ENCODE data around the gene ARMS2.

ARMS2 gene

DNA sequence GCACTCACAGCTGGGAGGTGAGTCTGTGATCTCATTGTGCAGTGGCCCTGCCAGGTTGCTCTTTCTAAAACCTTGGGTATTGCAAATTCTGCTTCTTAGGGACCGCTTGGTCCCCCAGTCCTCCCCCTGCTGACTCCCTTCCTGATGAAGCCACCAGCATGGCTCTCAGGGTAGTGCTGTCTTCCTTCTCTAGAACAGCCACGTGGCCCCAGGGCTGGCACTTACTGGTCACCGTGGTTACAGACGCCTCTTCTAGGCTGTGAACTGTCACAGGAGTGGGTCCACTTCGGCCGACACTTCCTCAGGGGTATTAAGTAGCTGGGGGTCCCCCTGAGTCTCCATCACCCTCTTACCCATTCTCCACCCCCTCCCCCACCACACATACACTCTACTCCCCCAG lies 4.2 kb downstream of the ARMS2 start:
- Histone ChIP-seq H4K20me1 (ENCODE audit: insufficient read depth, low read length) (no peaks in the 10 kb centered on the region), H3K4me3 (ENCODE audit: low read length) (no peak overlapping the region), H3K27me3 (ENCODE audit: low read depth, low read length) (no peaks in the 10 kb centered on the region), H3K4me1 (ENCODE audit: low read length) (no peaks in the 10 kb centered on the region), H3K27ac (ENCODE audit: low read length) (no peak overlapping the region), H3K9ac (ENCODE audit: low read length) (no peak overlapping the region), H3K4me2 (ENCODE audit: low read length) (no peak overlapping the region), H2AFZ (ENCODE audit: low read depth, low read length) (no peak overlapping the region), H3K36me3 (replicated peaks; ENCODE audit: low read depth, low read length) (no peaks in the 10 kb centered on the region), H3K79me2 (ENCODE audit: low read length) (no peaks in the 10 kb centered on the region), H3K9me3 (ENCODE audit: insufficient read depth, low read length) (no peaks in the 10 kb centered on the region)
- TF ChIP-seq, protein P1, sequence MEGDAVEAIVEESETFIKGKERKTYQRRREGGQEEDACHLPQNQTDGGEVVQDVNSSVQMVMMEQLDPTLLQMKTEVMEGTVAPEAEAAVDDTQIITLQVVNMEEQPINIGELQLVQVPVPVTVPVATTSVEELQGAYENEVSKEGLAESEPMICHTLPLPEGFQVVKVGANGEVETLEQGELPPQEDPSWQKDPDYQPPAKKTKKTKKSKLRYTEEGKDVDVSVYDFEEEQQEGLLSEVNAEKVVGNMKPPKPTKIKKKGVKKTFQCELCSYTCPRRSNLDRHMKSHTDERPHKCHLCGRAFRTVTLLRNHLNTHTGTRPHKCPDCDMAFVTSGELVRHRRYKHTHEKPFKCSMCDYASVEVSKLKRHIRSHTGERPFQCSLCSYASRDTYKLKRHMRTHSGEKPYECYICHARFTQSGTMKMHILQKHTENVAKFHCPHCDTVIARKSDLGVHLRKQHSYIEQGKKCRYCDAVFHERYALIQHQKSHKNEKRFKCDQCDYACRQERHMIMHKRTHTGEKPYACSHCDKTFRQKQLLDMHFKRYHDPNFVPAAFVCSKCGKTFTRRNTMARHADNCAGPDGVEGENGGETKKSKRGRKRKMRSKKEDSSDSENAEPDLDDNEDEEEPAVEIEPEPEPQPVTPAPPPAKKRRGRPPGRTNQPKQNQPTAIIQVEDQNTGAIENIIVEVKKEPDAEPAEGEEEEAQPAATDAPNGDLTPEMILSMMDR (IDR thresholded peaks at IDR 0.05; ENCODE audit: low read depth, low read length): no peak
- TF ChIP-seq EZH2phosphoT487 (IDR thresholded peaks at IDR 0.05; ENCODE audit: low read depth): no peak

DNA sequence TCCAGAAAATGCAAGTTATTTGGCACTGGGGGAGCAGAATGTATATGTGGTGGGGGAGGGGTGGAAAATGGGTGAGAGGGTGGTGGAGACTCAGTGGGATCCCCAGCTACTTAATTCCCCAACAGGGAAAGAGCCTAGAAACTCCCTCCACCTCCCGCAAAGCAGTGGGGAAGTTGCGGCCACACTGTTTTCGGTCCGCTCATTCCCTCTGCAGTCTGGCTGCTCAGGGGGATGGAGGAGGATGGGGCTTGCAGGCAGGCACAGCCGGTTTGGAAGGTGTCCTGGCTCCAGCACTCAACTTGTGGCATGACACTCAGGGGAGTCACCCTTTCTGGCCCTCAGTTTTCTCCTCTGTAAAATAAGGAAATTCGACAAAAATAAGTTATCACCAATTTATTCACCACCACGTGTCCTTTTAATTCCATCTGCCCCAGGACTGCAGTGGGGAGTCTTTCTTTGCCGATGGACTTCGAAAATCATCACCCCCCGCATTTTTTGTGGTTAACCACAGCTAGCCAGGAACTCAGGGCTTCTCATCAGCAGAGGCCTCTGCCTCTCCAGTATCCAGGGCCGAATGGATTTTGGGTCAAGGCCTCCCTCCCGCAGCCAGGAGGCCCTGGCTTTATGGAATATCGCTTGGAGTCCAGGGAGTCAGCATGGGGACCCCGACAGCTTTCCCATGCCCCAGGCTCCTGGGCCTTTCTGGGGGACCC lies 5.3 kb downstream of the ARMS2 start:
- H3K27me3 ChIP-seq (ENCODE audit: low read depth, low read length): no peaks in the 10 kb centered on the region
- no peaks in the 10 kb centered on the region for H4K20me1 ChIP-seq (ENCODE audit: insufficient read depth, low read length)
- H3K4me1 ChIP-seq (ENCODE audit: low read length): no peaks in the 10 kb centered on the region
- TF ChIP-seq, protein P1 (IDR thresholded peaks at IDR 0.05; ENCODE audit: low read depth, low read length): no peak
- TF ChIP-seq EZH2phosphoT487 (IDR thresholded peaks at IDR 0.05; ENCODE audit: low read depth): no peak
- no peak overlapping the region for H3K4me2 ChIP-seq (ENCODE audit: low read length)
- no peaks in the 10 kb centered on the region for H3K9me3 ChIP-seq (ENCODE audit: insufficient read depth, low read length)
- H3K4me3 ChIP-seq (ENCODE audit: low read length): no peak overlapping the region
- H3K36me3 ChIP-seq (replicated peaks; ENCODE audit: low read depth, low read length): no peaks in the 10 kb centered on the region
- H2AFZ ChIP-seq (ENCODE audit: low read depth, low read length): no peak overlapping the region
- no peaks in the 10 kb centered on the region for H3K79me2 ChIP-seq (ENCODE audit: low read length)
- no peak overlapping the region for H3K27ac ChIP-seq (ENCODE audit: low read length)
- no peak overlapping the region for H3K9ac ChIP-seq (ENCODE audit: low read length)

DNA sequence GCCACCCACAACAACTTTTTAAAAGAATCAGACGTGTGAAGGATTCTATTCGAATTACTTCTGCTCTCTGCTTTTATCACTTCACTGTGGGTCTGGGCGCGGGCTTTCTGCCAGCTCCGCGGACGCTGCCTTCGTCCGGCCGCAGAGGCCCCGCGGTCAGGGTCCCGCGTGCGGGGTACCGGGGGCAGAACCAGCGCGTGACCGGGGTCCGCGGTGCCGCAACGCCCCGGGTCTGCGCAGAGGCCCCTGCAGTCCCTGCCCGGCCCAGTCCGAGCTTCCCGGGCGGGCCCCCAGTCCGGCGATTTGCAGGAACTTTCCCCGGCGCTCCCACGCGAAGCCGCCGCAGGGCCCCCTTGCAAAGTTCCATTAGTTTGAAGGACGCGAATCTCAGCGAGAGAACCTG lies 6.4 kb downstream of the ARMS2 start:
- no peaks in the 10 kb centered on the region for H3K27me3 ChIP-seq (ENCODE audit: low read depth, low read length)
- H3K9me3 ChIP-seq (ENCODE audit: insufficient read depth, low read length): no peaks in the 10 kb centered on the region
- no peaks in the 10 kb centered on the region for H3K36me3 ChIP-seq (replicated peaks; ENCODE audit: low read depth, low read length)
- no peak overlapping the region for H3K4me2 ChIP-seq (ENCODE audit: low read length)
- H3K4me1 ChIP-seq (ENCODE audit: low read length): no peaks in the 10 kb centered on the region
- no peak overlapping the region for H3K27ac ChIP-seq (ENCODE audit: low read length)
- H4K20me1 ChIP-seq (ENCODE audit: insufficient read depth, low read length): no peaks in the 10 kb centered on the region
- TF ChIP-seq, protein P1 (IDR thresholded peaks at IDR 0.05; ENCODE audit: low read depth, low read length): no peak
- no peak for TF ChIP-seq EZH2phosphoT487 (IDR thresholded peaks at IDR 0.05; ENCODE audit: low read depth)
- no peak overlapping the region for H3K9ac ChIP-seq (ENCODE audit: low read length)
- H3K4me3 ChIP-seq (ENCODE audit: low read length): no peak overlapping the region
- no peaks in the 10 kb centered on the region for H3K79me2 ChIP-seq (ENCODE audit: low read length)
- no peak overlapping the region for H2AFZ ChIP-seq (ENCODE audit: low read depth, low read length)

DNA sequence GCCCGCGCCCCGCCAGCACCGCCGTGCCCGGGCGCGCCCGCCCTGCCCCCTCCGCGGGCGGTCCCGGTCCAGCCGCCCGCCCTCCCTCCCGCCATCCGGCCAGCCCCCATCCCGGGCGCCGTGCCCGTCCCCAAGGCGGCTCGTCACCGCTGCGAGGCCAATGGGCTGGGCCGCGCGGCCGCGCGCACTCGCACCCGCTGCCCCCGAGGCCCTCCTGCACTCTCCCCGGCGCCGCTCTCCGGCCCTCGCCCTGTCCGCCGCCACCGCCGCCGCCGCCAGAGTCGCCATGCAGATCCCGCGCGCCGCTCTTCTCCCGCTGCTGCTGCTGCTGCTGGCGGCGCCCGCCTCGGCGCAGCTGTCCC lies 6.9 kb downstream of the ARMS2 start, which contains the start of gene HTRA1:
Gene HTRA1, plus strand, starts transcription at position 187 of the 362 bp plus-strand sequence. Its CDS starts 100 bp downstream, at position 287.
- H3K4me3 ChIP-seq (ENCODE audit: low read length): no peak within 1 kb of the TSS
- TF ChIP-seq, protein P1 (IDR thresholded peaks at IDR 0.05; ENCODE audit: low read depth, low read length): no peak
- no peak for TF ChIP-seq EZH2phosphoT487 (IDR thresholded peaks at IDR 0.05; ENCODE audit: low read depth)
- 0 out of 2 replicates have a peak, but pooled peaks cover under 1% of the 10 kb centered on the region for H3K27me3 ChIP-seq (ENCODE audit: low read depth, low read length)
- no peaks in the 10 kb centered on the region for H3K4me1 ChIP-seq (ENCODE audit: low read length)
- H3K27ac ChIP-seq (ENCODE audit: low read length): no peak within 1 kb of the TSS
- no peak within 1 kb of the TSS for H3K4me2 ChIP-seq (ENCODE audit: low read length)
- H4K20me1 ChIP-seq (ENCODE audit: insufficient read depth, low read length): no peaks in the 10 kb centered on the region
- no peaks in the 10 kb centered on the region for H3K79me2 ChIP-seq (ENCODE audit: low read length)
- no peaks in the 10 kb centered on the region for H3K36me3 ChIP-seq (replicated peaks; ENCODE audit: low read depth, low read length)
- H3K9ac ChIP-seq (ENCODE audit: low read length): no peak within 1 kb of the TSS
- no peak within 1 kb of the TSS for H2AFZ ChIP-seq (ENCODE audit: low read depth, low read length)
- H3K9me3 ChIP-seq (ENCODE audit: insufficient read depth, low read length): no peaks in the 10 kb centered on the region

All from OCI-LY3 (cell line).